ENCODE results near the gene ARHGEF6.
"Not testable (repeated sequence)": the region's sequence is repeated elsewhere in the genome, so short reads cannot be mapped to it uniquely, and the experiment has no call there.

The ARHGEF6 gene

GRCh38 chrX:136806891-136807410 is 26.2 kb upstream of the ARHGEF6 start:
- no peak for DNase-seq
- ATAC-seq = no peak
- peaks cover 12% of the 10 kb centered on the region for H3K4me1 Mint-ChIP-seq
- no peak overlapping the region for H3K27ac Mint-ChIP-seq
- H3K27me3 Mint-ChIP-seq = no peaks in the 10 kb centered on the region
- H3K9me3 Mint-ChIP-seq = no peaks in the 10 kb centered on the region
- no peaks in the 10 kb centered on the region for H3K36me3 Mint-ChIP-seq (ENCODE audit: low read depth)
- H3K4me3 Mint-ChIP-seq = no peak overlapping the region

GRCh38 chrX:136802515-136802914 is 21.8 kb upstream of the ARHGEF6 start:
- ATAC-seq (no peak), DNase-seq (no peak)
- no peaks in the 10 kb centered on the region for H3K9me3 Mint-ChIP-seq
- no peak overlapping the region for H3K4me3 Mint-ChIP-seq
- H3K27me3 Mint-ChIP-seq = no peaks in the 10 kb centered on the region
- H3K36me3 Mint-ChIP-seq (ENCODE audit: low read depth) = no peaks in the 10 kb centered on the region
- H3K4me1 Mint-ChIP-seq = peaks cover 8% of the 10 kb centered on the region
- no peak overlapping the region for H3K27ac Mint-ChIP-seq

GRCh38 chrX:136797787-136798186 is 17.1 kb upstream of the ARHGEF6 start:
- DNase-seq = no peak
- H3K4me1 Mint-ChIP-seq = peaks cover 14% of the 10 kb centered on the region
- no peaks in the 10 kb centered on the region for H3K36me3 Mint-ChIP-seq (ENCODE audit: low read depth)
- no peak for ATAC-seq
- no peak overlapping the region for H3K4me3 Mint-ChIP-seq
- peaks cover 6% of the 10 kb centered on the region for H3K9me3 Mint-ChIP-seq
- H3K27me3 Mint-ChIP-seq = no peaks in the 10 kb centered on the region
- peak overlapping the region; percentile 42 for H3K27ac Mint-ChIP-seq

GRCh38 chrX:136795132-136795531 is 14.4 kb upstream of the ARHGEF6 start:
- not testable (repeated sequence) for H3K27me3 Mint-ChIP-seq; DNase-seq; H3K36me3 Mint-ChIP-seq (ENCODE audit: low read depth); ATAC-seq; H3K4me3 Mint-ChIP-seq; H3K9me3 Mint-ChIP-seq; H3K27ac Mint-ChIP-seq
- peaks cover 14% of the 10 kb centered on the region for H3K4me1 Mint-ChIP-seq

GRCh38 chrX:136794660-136795059 is 13.9 kb upstream of the ARHGEF6 start:
- H3K27me3 Mint-ChIP-seq; DNase-seq; ATAC-seq; H3K27ac Mint-ChIP-seq; H3K9me3 Mint-ChIP-seq; H3K36me3 Mint-ChIP-seq (ENCODE audit: low read depth); H3K4me3 Mint-ChIP-seq: not testable (repeated sequence)
- peaks cover 14% of the 10 kb centered on the region for H3K4me1 Mint-ChIP-seq

GRCh38 chrX:136794080-136794479 is 13.3 kb upstream of the ARHGEF6 start:
- no peak for ATAC-seq
- H3K9me3 Mint-ChIP-seq = peaks cover 6% of the 10 kb centered on the region
- H3K27ac Mint-ChIP-seq = no peak overlapping the region
- peaks cover 14% of the 10 kb centered on the region for H3K4me1 Mint-ChIP-seq
- no peak overlapping the region for H3K4me3 Mint-ChIP-seq
- no peaks in the 10 kb centered on the region for H3K27me3 Mint-ChIP-seq
- H3K36me3 Mint-ChIP-seq (ENCODE audit: low read depth) = no peaks in the 10 kb centered on the region
- no peak for DNase-seq

GRCh38 chrX:136789856-136790255 is 9.1 kb upstream of the ARHGEF6 start:
- H3K4me1 Mint-ChIP-seq = peaks cover 6% of the 10 kb centered on the region
- no peaks in the 10 kb centered on the region for H3K36me3 Mint-ChIP-seq (ENCODE audit: low read depth)
- DNase-seq (no peak), ATAC-seq (no peak)
- no peak overlapping the region for H3K4me3 Mint-ChIP-seq
- H3K27me3 Mint-ChIP-seq = no peaks in the 10 kb centered on the region
- H3K27ac Mint-ChIP-seq = no peak overlapping the region
- no peaks in the 10 kb centered on the region for H3K9me3 Mint-ChIP-seq

GRCh38 chrX:136784231-136784630 is 3.5 kb upstream of the ARHGEF6 start:
- Mint-ChIP-seq H3K4me3 (no peak overlapping the region), H3K27ac (no peak overlapping the region)

GRCh38 chrX:136783159-136783558 is 2.4 kb upstream of the ARHGEF6 start:
- no peak overlapping the region for H3K4me3 Mint-ChIP-seq
- no peak overlapping the region for H3K27ac Mint-ChIP-seq

More at GRCh38 chrX:136784231-136784630, 3.5 kb upstream of the ARHGEF6 start:
- ATAC-seq (no peak), DNase-seq (no peak)
- H3K27me3 Mint-ChIP-seq = no peaks in the 10 kb centered on the region
- H3K36me3 Mint-ChIP-seq (ENCODE audit: low read depth) = no peaks in the 10 kb centered on the region
- H3K9me3 Mint-ChIP-seq = no peaks in the 10 kb centered on the region
- peaks cover 38% of the 10 kb centered on the region for H3K4me1 Mint-ChIP-seq

GRCh38 chrX:136781180-136781797 is 557 bp upstream of the ARHGEF6 start:
- H3K27ac Mint-ChIP-seq = peak overlapping the region; percentile 92
- DNase-seq (no peak), ATAC-seq (no peak)
- H3K27me3 Mint-ChIP-seq = no peaks in the 10 kb centered on the region
- peaks cover 3% of the 10 kb centered on the region for H3K36me3 Mint-ChIP-seq (ENCODE audit: low read depth)
- peak overlapping the region; percentile 91 for H3K4me3 Mint-ChIP-seq
- H3K9me3 Mint-ChIP-seq = no peaks in the 10 kb centered on the region
- peaks cover 58% of the 10 kb centered on the region for H3K4me1 Mint-ChIP-seq

More at GRCh38 chrX:136783159-136783558, 2.4 kb upstream of the ARHGEF6 start:
- ATAC-seq (no peak), DNase-seq (no peak)
- no peaks in the 10 kb centered on the region for H3K27me3 Mint-ChIP-seq
- H3K9me3 Mint-ChIP-seq = no peaks in the 10 kb centered on the region
- H3K36me3 Mint-ChIP-seq (ENCODE audit: low read depth) = no peaks in the 10 kb centered on the region
- peaks cover 43% of the 10 kb centered on the region for H3K4me1 Mint-ChIP-seq

- peaks cover 69% of the 10 kb centered on the region for H3K4me1 Mint-ChIP-seq
- ATAC-seq = peak; percentile 45
Measured at GRCh38 chrX:136780241-136780640, 491 bp downstream of the ARHGEF6 start.

GRCh38 chrX:136779346-136779781 is 1.4 kb downstream of the ARHGEF6 start:
- H3K4me1 Mint-ChIP-seq = peaks cover 74% of the 10 kb centered on the region
- DNase-seq = no peak
- peaks cover 3% of the 10 kb centered on the region for H3K36me3 Mint-ChIP-seq (ENCODE audit: low read depth)
- peak overlapping the region; percentile 92 for H3K27ac Mint-ChIP-seq
- H3K27me3 Mint-ChIP-seq = no peaks in the 10 kb centered on the region
- ATAC-seq = peak; percentile 89
- peak overlapping the region; percentile 91 for H3K4me3 Mint-ChIP-seq
- no peaks in the 10 kb centered on the region for H3K9me3 Mint-ChIP-seq

More at GRCh38 chrX:136780241-136780640, 491 bp downstream of the ARHGEF6 start:
- Mint-ChIP-seq H3K36me3 (ENCODE audit: low read depth) (peaks cover 3% of the 10 kb centered on the region), H3K9me3 (no peaks in the 10 kb centered on the region), H3K27ac (peak overlapping the region; percentile 92), H3K27me3 (no peaks in the 10 kb centered on the region), H3K4me3 (peak overlapping the region; percentile 91)
- no peak for DNase-seq

- no peak for ATAC-seq
- Mint-ChIP-seq H3K4me1 (peaks cover 69% of the 10 kb centered on the region), H3K9me3 (no peaks in the 10 kb centered on the region), H3K36me3 (ENCODE audit: low read depth) (peaks cover 3% of the 10 kb centered on the region), H3K27ac (peak overlapping the region; percentile 92), H3K27me3 (no peaks in the 10 kb centered on the region), H3K4me3 (peak overlapping the region; percentile 91)
- DNase-seq = no peak
Measured at GRCh38 chrX:136778916-136779315, 1.8 kb downstream of the ARHGEF6 start.

- Mint-ChIP-seq H3K27ac (peak overlapping the region; percentile 74), H3K4me3 (peak overlapping the region; percentile 91), H3K9me3 (no peaks in the 10 kb centered on the region), H3K36me3 (ENCODE audit: low read depth) (peaks cover 3% of the 10 kb centered on the region), H3K4me1 (peaks cover 67% of the 10 kb centered on the region), H3K27me3 (no peaks in the 10 kb centered on the region)
- no peak for ATAC-seq
- DNase-seq = no peak
Measured at GRCh38 chrX:136778020-136778419, 2.7 kb downstream of the ARHGEF6 start.

GRCh38 chrX:136773648-136774047 is 7.1 kb downstream of the ARHGEF6 start:
- Mint-ChIP-seq H3K4me3 (no peak overlapping the region), H3K27me3 (no peaks in the 10 kb centered on the region), H3K36me3 (ENCODE audit: low read depth) (peaks cover 7% of the 10 kb centered on the region), H3K4me1 (peaks cover 63% of the 10 kb centered on the region), H3K9me3 (peaks cover 3% of the 10 kb centered on the region), H3K27ac (no peak overlapping the region)
- ATAC-seq = no peak
- DNase-seq = no peak

Measured in activated naive CD8-positive, alpha-beta T cell treated with anti-CD3 and anti-CD28 coated beads, Interleukin-2, amount 50 U/mL, for 24 hours (primary cell).